Stimulated activated CD4-positive, alpha-beta T cell treated with anti-CD3 and anti-CD28 coated beads, Interleukin-4, amount 100 ng/mL, for 24 hours (primary cell): ENCODE measurements around the gene KAT7.

ENCODE experiments used
- DNase-seq: peaks from one replicate; pipeline ENCODE4 v3.0.0-alpha.2; 2020

KAT7 gene

DNA sequence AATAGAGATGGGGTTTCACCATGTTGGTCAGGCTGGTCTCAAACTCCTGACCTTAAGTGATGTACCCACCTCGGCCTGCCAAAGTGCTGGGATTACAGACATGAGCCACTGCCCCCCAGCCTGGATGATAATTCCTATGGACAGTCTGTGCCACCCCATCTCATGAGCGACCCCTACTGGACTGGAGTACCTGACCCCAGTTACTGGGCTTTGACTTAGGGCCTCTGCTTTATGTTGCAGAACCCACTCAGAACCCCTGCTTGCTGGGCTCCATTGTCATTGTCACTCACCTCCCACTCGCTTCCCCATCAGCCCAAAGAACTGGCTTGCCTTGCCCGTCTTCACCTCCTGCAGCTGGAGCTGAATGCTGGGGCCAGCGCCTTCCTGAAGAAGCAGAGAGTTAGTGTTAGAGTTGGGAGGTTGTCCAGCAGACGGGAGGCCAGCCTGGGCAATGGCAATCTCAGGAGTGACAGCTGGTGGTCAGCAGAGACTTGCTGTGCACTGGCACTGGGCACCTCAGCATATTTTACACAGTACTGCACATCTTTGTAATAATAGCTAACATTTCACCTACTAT is 55.4 kb downstream of the KAT7 start:
- DNase-seq: peak; percentile 18

- no peak for DNase-seq
Observed at GRCh38 chr17:49845321-49845720, 56.8 kb downstream of the KAT7 start.

DNA sequence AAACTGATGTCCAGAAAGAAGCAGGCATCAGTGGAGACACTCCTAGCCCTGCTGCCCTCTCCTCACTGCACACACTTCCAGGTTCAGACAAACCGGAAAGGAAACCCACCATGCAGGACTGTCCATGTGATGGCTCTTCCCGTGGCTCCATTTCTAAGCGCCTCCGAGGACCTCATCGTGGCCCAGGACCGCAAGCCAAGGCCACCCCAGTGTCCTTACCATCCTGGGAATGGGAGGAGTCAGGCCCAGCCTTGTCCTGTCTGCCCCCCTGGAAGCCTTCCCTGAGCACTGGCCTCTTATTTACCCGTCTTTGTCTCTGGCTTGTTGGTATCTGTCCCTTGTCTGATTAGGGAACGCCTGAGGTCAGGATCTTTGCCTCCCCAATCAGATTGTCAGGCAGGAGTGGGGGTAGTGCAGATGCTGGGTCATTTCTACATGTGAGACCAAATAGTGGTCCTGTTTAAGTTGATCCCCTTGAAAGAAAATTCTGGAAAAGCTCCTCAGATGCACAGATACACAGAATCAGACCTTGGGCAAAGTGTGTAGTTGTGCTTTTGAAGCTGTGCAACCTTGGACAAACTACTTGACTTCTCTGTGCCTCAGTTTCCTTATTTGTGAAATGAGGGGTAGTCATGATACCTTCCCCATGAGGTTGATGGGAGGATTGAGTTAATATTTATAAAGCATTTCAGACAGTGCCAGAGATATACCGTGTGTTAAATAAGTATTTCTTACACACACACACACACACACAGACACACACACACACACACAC is 58.6 kb downstream of the KAT7 start:
- DNase-seq: no peak

DNA sequence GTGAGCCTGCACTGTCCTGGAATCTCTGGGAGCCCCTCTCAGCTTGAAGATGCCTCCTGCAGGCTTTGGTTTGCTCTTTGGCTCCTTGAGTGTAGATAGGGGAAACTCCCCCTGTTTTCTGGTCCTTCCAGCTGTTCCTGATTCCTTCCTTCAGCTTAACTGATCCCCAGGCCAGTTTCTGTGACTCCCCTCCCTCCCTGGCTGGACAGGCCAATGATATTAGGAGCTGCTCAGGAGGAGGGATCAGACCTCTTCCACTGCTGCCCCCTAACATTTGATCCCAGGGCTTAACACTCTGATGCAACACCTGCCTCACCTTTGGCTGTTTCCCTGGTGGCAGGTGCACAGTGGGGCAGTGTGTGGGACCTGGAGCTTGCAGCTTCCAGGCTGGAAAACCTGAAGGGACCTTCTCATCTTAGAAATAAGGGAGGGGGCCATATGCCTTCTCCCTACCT is 59.6 kb downstream of the KAT7 start, which contains the start of gene TAC4:
Gene TAC4 (minus strand): TSS at position 51 of the 455 bp plus-strand sequence. CDS start 52 bp downstream, outside the sequence.
- DNase-seq: no peak

GRCh38 chr17:49848739-49849138 is 60.3 kb downstream of the KAT7 start:
- no peak for DNase-seq

DNA sequence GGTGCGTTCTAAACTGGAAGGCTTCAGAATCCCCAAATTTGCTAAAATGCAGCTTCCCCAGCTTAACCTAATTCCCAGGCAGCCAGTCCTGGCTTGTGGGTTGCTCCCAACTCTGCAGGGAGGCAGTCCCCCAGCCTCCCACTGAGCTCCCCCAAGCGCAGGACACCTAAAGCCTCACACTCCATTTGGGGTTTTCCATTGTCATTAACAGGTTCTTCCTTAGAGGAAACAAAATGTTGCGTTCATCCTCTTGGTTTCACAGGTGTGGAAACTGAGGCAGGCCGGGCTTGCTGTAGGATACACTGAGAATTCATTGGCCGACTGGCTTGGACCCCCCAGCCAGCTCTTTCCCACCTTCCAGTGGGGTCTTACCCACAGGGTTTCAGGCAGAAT is 61.7 kb downstream of the KAT7 start:
- no peak for DNase-seq

- DNase-seq: no peak
Observed at GRCh38 chr17:49850772-49851386, 62.4 kb downstream of the KAT7 start.

DNA sequence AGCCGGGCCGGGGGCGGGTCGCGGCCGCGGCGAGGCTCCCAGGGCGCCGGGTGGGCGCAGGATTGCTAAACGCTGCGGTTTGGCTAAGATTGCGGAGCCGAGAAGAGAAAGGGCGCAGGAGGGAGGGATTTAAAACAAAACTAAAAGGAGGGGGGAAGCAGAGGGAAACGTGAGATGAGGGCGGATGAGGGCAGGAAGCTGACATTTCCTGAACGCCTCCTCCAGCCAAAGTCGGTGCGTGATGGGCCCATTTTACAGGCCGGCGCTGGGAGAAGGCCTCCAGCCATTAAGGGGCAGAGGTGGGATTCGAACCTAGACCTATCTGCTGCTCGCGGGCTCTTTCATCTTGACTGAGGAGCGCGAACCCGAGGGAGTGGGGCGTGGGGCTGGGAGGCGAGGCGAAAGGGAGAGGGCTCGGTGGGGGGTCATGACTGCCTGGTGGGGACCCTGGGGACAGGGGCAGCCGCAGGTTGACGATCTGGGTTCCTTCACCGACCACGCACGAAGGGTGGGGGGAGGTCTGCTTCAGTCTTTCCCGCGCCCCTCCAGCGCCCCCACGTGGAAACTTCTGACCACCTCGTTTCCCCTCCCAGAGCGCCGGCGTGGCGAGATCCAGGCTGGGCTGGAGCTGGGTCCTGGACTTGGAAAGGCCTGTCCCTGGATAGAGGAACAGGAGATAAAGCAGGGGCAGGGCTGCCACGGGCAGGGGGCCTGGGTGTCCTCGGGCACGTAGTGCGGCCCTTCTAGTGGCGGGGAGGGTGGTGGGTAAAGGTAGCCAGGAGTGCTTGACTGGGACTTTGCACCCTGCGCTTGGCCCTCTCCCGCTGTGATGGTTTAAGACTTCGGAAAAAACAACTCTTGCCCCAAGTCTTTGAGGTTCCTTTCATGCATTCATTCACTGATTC is 63.2 kb downstream of the KAT7 start:
- peak; percentile 77 for DNase-seq

- DNase-seq: no peak
Observed at GRCh38 chr17:49853470-49854015, 65.1 kb downstream of the KAT7 start.

- DNase-seq: no peak
Observed at GRCh38 chr17:49854126-49854525, 65.6 kb downstream of the KAT7 start.

DNA sequence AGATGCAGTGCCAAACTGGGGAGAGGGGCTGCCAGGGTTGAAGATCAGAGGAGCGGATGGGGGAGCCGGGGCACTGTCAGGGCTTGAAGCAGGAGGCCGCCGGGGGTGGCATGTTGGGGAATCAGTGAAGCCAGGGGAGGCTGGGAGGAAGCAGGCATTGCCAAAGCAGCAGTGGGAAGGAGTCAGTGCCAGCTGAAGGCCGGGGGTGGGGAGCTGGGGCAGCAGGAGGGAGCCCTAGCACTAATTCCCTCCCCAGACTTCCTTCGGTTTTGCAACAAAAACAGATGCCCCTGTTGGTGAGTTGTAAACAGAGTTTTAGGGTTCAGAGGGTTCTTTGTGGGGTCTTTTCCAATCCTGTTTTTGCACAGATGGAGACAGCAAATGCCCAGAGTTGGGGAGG is 70.3 kb downstream of the KAT7 start:
- DNase-seq: no peak

GRCh38 chr17:49859991-49860953 is 71.8 kb downstream of the KAT7 start:
- DNase-seq: no peak

DNA sequence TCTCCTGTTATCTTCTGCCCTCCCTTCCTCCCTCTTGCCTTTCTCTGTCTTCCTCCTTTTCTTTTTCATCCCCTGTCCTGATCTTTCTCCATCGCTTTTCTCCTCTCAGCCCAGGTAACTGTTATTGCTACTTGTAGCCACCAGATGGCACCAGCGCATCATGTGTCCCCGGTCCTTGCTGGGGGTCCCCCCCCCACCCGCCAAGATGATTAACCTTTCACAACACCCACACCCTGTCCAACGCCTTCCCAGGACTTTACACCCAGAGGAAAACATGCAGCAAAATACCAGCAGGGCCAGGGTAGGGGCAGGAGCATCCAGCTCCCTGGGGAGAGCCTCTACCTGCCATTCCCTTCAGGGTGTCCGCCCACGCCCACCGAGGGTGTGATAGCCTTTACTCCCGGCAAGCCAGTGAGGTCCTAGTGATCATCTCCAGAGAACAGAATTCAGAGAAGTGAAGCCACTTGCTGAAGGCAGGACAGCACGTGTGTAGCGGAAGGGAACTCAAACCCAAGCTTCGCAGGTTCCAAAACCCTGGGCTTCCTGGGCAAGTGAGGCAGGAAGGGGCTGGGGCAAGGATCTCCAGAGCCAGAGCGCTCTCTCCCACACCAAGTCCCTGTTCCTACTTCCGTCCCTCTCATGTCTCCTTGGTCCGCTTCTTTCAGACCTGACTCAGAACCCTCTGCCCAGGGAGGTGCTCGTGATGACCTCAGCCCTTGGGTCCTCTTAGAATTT is 72.8 kb downstream of the KAT7 start:
- peak; percentile 59 for DNase-seq

DNA sequence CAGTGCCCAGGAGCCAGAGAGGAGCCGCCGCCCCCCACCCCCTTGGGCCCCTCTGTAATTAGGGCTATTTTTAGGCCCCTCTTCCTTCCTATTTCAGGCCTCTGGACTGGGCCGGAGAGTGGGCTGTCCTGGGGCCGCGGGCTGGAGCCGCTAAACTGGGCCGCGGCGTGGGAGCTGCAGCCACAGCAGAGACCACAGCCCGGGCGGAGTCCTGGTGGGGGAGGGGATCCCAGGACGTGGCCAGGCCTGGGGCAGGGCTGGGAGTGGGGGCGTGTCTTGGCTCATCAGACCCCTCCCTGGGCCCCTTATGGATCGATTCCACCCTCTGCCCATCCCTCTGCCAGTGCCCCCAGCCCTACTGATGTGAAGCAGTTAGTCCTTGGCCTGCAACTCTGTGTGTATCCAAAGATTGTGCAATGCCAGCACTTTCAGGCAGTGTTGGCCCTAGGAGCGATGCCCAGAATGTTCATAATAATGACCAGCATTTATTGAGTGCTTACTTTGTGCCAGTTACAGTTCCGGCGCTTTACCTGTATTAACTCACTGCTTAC is 74.4 kb downstream of the KAT7 start:
- no peak for DNase-seq

DNA sequence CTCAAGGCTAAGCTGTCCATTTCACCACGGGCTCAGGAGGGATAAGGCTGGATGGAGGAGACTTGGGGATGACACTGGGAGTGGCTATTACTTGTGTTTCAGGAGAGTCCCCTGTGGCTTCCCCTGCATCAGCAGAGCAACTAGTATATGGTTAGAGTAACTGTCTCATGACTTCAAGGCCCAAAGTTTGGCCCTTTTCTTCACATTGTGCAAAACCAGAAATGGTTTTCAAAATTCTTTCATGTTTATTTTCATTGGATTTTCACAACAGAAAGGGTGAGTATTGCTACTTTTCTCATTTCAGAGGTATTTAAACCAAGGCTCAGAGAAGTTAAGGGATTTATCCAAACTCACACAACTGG is 77.5 kb downstream of the KAT7 start:
- DNase-seq: no peak

DNA sequence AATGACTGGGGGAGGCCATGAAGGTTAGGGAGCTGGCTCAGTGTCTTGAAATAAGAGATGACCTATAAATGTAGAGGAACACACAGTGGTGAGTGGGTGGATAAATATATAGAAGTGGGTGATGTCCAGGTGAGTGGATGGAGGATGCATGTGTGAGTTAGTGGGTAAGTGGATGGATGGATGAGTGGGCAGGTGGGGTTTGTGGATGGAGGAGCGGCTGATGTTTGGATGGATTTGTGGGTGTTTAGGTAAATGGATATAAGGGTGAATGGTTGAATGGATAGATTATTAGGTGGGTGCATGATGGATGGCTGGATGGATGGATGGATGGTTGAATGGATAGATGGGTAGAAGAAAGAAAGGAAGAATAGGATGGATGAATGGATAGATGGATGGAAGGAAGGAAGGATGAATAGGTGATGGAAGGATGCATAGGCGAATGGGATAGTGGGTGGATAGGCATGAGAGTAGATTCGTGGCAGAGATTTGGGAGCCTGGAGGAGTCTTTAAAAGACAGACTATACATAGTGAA is 78.5 kb downstream of the KAT7 start:
- no peak for DNase-seq

GRCh38 chr17:49869038-49869374 is 80.5 kb downstream of the KAT7 start:
- DNase-seq: no peak

DNA sequence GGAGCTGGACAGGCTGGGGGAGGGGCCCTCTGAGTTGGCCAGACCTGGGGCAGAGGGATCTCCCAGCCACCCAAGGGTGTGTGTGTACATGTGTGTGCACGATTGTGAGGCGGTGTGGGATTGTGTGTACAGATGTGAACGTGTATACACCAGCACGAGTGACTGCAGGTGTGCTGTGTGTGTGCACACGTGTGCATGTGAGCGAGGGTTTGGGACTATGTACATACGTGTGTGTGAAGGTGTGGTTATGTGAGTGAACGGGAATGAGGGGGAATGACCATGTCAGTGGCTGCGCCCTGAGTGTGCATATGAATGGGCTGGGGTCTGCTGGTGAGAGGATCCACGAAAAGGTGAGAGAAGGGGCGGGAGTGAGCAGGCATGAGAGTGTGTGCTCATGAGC is 81.8 kb downstream of the KAT7 start:
- no peak for DNase-seq

GRCh38 chr17:49871211-49871610 is 82.7 kb downstream of the KAT7 start:
- DNase-seq: no peak

DNA sequence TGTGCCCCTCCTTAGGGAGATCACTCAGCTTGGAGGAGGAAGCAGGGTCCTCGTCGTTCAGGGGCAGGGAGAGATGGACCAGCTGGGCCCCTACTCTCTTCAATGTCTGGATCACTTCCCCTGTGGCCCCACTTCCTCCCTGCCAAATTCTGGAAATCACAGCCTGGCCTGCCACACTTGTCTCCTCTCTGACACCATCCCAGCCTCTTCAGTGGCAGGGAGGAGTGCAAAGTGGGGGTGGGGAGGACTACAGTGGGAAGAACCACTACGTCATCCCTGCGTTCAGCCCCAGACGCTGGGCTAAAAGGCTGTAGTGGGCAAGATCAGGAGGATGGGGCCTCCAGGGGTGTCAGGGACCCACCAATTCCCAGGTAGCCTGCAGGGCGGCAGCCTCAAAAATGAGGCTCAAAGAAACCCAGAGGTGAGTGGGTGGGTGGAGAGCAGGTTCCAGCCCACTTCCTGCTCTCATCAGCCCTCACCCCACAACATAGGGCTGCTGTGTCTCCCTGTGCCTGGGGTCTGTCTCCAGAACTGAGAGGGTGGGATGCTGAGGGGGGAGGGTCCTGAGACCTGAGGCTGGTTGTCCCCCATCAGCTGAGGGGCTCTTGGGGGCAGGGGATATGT is 84.4 kb downstream of the KAT7 start:
- no peak for DNase-seq
